Muscle layer of colon (tissue), 2 donors: Measurements from ENCODE around the gene JMJD7.

Experiments
- H3K27ac ChIP-seq: one replicate; pipeline ENCODE4 v1.7.0; 2013; ENCODE audit warnings: low read depth, mild to moderate bottlenecking, low read length, moderate library complexity
- H3K27me3 ChIP-seq, 2 donors: one replicate each; pipeline ENCODE4 v1.7.0; 2013; ENCODE audit warnings: low read length in 2 of 2, mild to moderate bottlenecking in 2 of 2; ENCODE audit not compliant: insufficient read depth in 2 of 2, control insufficient read depth in 1 of 2
- H3K36me3 ChIP-seq: one replicate; pipeline ENCODE4 v1.7.0; 2013; ENCODE audit warnings: mild to moderate bottlenecking, low read length; ENCODE audit not compliant: insufficient read depth
- H3K4me1 ChIP-seq: one replicate; pipeline ENCODE4 v1.7.0; 2013; ENCODE audit warnings: mild to moderate bottlenecking, low read length; ENCODE audit not compliant: insufficient read depth
- H3K4me3 ChIP-seq, 2 donors: one replicate each; pipeline ENCODE4 v1.7.0; 2013; ENCODE audit warnings: low read length in 2 of 2, low read depth in 1 of 2, mild to moderate bottlenecking in 1 of 2, moderate library complexity in 1 of 2
- H3K9ac ChIP-seq: one replicate; pipeline ENCODE4 v1.7.0; 2013; ENCODE audit warnings: low read length
- H3K9me3 ChIP-seq: one replicate; pipeline ENCODE4 v1.7.0; 2013; ENCODE audit warnings: mild to moderate bottlenecking, low read length
- donor health status: abdominal sarcoma.
- donor health status: Adenocarcinoma of cecum.

Gene JMJD7

DNA sequence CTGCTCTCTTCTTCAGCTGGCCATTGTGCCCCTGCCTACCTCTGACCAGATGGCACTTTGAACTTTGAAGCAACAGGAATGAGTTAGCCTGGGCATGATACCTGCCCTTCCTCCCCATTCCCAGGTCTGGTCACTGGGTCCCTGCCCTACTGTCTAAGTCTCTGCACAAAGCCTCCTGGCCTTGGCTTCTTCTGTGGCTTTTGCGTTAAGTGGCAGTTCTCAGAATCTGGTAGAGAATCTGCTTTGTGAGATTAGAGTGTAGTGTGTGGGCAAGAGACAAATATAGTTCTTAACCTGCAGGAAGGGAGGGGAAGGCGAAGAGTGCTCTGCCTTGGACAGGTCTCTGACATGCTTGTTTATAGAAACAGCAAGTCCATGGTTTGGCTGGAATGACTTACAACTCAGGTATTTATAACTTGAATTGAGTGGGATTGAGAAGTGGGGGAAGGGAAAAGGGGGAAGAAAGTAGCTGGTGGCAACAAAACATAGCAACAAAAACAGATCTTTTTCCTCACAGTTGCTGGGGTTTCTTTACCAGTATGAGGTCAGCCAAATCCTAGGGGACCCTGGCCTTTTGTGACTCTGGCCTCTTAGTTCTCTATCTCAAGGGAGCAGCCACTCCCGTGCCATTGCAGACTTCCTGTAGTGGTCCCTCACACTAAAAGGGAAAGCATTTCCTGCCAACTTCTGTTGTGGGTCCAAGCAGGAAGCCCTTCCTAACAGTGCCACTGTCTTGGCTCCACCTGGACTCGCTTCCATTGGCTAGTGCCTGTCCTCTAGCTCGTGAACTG lies 36.9 kb upstream of the JMJD7 start:
- H3K9ac ChIP-seq: no peak overlapping the region
- no peak overlapping the region for H3K4me3 ChIP-seq
- no peaks in the 10 kb centered on the region for H3K36me3 ChIP-seq
- no peak overlapping the region for H3K27ac ChIP-seq
- peaks cover 40% of the 10 kb centered on the region for H3K4me1 ChIP-seq
- H3K9me3 ChIP-seq: no peaks in the 10 kb centered on the region
- no peaks in the 10 kb centered on the region for H3K27me3 ChIP-seq

DNA sequence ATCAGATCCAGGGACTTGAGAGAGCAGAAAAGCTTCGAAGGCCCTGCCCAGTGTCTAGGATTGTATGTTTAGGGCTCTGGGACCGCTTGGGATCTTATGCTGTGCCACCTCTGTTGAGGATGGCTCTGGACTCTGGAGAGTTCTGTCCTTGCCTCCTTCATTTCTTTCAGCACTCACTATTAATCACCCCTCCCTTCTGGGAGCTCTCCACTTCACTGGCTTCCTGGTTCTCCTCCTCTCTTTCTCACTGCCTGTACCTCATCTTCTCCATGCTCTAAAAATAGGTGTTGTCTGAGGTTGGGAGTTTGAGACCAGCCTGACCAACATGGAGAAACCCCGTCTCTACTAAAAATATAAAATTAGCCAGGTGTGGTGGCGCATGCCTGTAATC lies 36.4 kb upstream of the JMJD7 start:
- H3K9ac ChIP-seq: no peak overlapping the region
- H3K4me1 ChIP-seq: peaks cover 46% of the 10 kb centered on the region
- no peaks in the 10 kb centered on the region for H3K27me3 ChIP-seq
- H3K4me3 ChIP-seq: no peak overlapping the region
- no peak overlapping the region for H3K27ac ChIP-seq
- no peaks in the 10 kb centered on the region for H3K9me3 ChIP-seq
- H3K36me3 ChIP-seq: no peaks in the 10 kb centered on the region

DNA sequence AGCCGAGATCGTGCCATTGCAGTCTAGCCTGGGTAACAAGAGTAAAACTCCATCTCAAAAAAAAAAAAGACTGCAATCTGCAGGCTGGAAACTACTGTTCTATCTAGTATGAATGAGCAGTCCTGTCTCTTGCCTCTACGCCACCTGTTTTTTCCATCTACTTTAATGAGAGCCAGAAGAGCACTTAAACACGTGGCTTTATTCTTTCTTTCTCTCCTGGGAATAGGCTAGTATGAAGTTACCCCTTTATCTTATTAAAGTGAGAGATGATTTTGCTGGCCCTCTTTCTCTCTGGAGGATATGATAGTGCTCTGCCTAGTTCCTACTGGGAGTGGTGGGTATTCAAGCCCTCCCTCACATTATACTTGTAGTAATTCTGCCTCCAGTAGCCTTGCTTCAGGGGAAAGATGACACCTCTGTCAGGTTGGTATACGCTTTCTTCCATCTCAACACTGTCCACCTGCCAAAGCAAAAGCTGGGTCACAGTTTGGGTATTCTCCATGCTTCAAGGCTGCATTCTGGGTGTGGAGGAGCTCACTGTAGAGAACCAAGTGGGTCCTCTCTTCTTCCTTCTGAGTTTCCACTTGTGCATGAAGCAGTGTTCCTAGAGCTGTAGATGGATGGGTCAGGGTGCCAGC lies 35.8 kb upstream of the JMJD7 start:
- Histone ChIP-seq H3K9ac (no peak overlapping the region), H3K4me1 (peaks cover 52% of the 10 kb centered on the region), H3K9me3 (no peaks in the 10 kb centered on the region), H3K27me3 (no peaks in the 10 kb centered on the region), H3K27ac (no peak overlapping the region), H3K4me3 (no peak overlapping the region), H3K36me3 (no peaks in the 10 kb centered on the region)

DNA sequence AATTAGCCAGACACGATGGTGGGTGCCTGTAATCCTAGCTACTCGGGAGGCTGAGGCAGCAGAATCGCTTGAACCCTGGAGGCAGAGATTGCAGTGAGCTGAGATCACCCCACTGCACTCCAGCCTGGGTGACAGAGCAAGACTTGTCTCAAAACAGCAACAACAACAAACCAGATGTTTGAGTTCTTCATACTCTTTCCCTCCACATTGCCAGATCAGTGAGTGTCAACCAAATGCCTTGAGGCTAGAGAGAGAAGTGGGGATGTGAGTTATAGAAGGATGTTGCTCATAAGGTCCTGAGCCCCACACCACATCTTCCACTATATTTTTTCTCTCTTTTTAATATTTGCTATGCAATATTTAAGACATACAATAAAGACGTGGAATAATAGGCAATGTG lies 33.8 kb upstream of the JMJD7 start:
- H3K9ac ChIP-seq: no peak overlapping the region
- H3K4me1 ChIP-seq: peaks cover 47% of the 10 kb centered on the region
- H3K4me3 ChIP-seq: no peak overlapping the region
- H3K27ac ChIP-seq: no peak overlapping the region
- H3K27me3 ChIP-seq: no peaks in the 10 kb centered on the region
- no peaks in the 10 kb centered on the region for H3K36me3 ChIP-seq
- no peaks in the 10 kb centered on the region for H3K9me3 ChIP-seq

DNA sequence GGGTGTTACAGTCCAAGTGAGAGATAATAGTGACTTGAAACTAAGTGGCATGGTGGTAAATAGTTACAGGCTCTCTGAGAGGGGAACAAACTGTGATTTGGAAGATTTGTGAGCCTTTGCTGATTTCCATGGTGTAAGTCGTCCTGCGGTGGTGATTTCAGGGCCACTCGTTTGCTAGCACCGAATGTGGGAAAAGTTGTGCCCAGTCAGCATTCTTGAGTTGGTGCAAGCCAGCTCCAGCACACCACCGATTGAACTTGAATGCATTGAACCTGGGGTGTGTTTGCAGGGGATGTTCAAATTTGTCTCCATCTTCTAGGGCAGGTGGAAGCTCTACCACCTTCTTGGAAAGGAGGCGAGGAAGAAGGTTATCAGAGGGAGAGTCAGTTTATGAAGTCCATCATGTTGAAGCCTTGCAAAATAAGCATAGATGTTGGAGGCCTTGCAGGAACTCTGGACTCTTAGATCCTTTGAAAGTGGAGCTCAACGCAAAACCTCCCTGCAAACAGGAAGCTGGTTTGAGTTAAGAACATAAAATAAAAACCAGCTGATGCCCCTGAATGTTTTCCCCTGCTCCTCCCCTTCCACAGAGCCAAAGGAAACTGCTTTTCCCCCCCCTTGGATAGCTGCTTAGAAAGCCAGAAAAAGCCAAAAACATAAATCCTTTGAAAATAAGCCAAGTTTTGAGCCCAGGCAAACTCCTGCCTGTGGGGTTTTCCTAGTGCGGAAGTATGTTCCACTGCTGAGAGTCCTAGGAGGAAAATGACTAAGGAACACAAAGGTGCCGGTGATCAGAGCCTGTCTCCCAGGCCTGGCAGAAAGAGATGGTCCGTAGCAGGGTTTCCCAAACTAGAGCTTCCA lies 31.7 kb upstream of the JMJD7 start:
- H3K36me3 ChIP-seq: no peaks in the 10 kb centered on the region
- no peaks in the 10 kb centered on the region for H3K9me3 ChIP-seq
- H3K9ac ChIP-seq: no peak overlapping the region
- H3K4me1 ChIP-seq: peaks cover 25% of the 10 kb centered on the region
- no peaks in the 10 kb centered on the region for H3K27me3 ChIP-seq
- H3K4me3 ChIP-seq: no peak overlapping the region
- no peak overlapping the region for H3K27ac ChIP-seq

DNA sequence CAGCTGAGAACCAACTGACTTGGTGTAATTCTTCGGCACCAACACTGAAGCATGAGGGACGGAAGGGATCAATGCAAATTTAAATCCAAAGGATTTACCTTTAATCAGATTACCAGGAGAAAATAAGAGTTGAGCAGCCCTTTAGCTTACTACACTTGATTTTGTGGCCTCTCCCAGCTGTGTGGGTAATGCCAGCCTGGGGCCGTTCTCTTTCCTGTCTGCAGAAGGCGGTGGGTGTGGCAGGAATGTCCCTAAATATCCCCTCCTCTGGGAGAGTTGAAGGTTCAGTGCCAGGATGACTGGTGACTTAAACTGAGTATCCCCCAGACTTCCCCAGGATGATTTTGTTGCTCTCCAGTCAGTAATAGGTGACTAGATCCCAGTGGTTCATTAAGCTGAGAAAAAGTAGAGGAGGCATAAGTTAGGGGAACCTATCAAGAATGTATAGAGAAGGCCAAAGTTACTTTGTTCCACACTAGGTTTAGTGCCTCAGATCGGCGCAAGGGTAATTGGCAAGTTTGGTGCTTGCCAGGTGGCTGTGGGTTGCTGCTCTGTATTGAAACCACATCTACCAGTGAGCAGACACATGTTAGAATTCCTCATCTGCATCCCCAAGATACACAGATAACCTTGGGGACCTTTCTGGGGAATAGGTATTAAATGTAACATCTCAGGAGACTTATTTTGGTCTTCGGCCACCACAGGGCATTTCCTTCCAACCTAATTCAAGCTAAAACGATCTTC lies 30.5 kb upstream of the JMJD7 start:
- H3K36me3 ChIP-seq: no peaks in the 10 kb centered on the region
- no peaks in the 10 kb centered on the region for H3K27me3 ChIP-seq
- peaks cover 17% of the 10 kb centered on the region for H3K4me1 ChIP-seq
- H3K9ac ChIP-seq: no peak overlapping the region
- H3K9me3 ChIP-seq: no peaks in the 10 kb centered on the region
- H3K27ac ChIP-seq: no peak overlapping the region
- no peak overlapping the region for H3K4me3 ChIP-seq

DNA sequence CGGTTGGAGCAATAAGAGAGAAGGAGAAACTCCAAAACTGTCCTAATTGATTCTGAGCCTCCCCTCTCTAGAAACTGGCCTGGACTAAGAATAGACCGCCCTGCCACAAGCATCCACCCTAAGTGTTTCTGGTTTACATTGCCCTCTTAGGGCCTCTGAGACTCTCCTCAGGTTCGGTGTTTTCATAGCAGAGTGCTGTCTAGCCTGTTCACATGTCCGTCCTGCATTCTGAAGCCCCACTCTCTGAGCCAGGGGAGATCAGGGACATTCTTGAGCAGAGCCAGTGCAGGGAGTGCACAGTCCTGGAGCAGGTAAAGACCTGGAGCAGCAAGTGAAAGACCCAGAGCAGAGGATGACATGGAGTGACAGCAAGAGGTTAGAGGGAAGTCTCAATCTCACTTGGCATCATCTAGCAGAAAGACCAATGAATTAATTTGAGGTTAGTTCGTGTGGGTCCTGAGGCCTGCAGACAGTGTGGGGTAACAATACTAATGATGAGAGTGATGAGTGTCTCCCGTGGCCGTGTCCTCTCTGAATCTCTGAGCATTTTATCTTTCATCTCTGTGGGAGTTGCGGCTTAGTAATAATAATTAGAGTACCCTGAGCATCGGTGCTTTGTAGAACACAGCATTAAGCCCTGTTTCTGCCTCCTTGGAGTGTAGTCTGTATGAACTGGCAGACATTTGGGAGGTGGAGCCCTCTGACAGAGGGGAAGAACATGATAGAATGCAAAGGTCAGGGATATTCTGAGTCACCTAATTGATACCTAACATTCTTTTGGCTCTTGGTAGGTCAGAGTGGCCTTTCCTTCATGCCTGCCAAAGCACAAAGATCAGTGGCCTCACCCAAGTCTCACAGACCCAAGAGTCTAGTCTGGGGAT lies 29.0 kb upstream of the JMJD7 start:
- H3K9ac ChIP-seq: no peak overlapping the region
- H3K27ac ChIP-seq: no peak overlapping the region
- peaks cover 17% of the 10 kb centered on the region for H3K4me1 ChIP-seq

DNA sequence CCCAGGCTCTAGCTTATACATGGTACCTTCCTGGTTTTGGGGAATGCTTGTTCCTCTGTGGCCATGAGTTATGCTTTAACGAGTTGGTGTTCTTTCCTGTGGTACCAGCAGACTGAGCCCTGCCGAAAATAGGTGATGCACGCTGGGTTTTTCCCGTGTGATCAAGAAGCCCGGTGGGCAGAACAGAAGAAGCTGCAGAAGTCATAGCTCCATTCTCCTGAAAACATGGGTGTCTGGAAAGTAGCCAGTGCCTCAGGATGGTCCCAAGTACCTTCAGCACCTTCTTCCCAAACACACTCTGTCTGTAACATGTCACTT lies 28.4 kb upstream of the JMJD7 start:
- no peak overlapping the region for H3K4me3 ChIP-seq
- H3K27me3 ChIP-seq: no peaks in the 10 kb centered on the region
- H3K36me3 ChIP-seq: no peaks in the 10 kb centered on the region
- H3K9me3 ChIP-seq: no peaks in the 10 kb centered on the region
- no peak overlapping the region for H3K9ac ChIP-seq
- H3K27ac ChIP-seq: no peak overlapping the region
- peaks cover 22% of the 10 kb centered on the region for H3K4me1 ChIP-seq

More for the DNA sequence above, 29.0 kb upstream of the JMJD7 start:
- Histone ChIP-seq H3K4me3 (no peak overlapping the region), H3K27me3 (no peaks in the 10 kb centered on the region), H3K9me3 (no peaks in the 10 kb centered on the region), H3K36me3 (no peaks in the 10 kb centered on the region)

DNA sequence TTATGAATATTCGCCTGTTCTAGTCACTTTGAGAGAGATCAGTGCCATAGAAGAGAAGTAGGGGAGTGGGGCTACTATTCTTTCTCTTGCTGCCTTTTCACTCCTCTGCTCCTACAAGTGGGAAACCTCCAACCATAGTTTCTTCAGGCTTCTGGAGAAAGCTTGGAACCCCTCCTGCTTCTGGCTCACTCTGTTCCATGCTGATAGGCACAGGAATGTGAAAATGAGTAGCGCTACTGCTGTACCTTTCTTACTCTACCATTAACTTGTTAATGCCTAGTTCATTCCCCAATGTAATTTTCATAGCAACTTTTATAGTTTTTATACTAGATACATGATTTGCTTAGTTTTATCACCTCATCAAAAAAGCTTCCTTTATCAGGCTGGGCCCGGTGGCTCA lies 26.7 kb upstream of the JMJD7 start:
- H3K4me3 ChIP-seq: no peak overlapping the region
- no peaks in the 10 kb centered on the region for H3K9me3 ChIP-seq
- no peak overlapping the region for H3K27ac ChIP-seq
- no peaks in the 10 kb centered on the region for H3K27me3 ChIP-seq
- no peak overlapping the region for H3K9ac ChIP-seq
- H3K36me3 ChIP-seq: peaks cover 9% of the 10 kb centered on the region
- H3K4me1 ChIP-seq: peaks cover 34% of the 10 kb centered on the region

DNA sequence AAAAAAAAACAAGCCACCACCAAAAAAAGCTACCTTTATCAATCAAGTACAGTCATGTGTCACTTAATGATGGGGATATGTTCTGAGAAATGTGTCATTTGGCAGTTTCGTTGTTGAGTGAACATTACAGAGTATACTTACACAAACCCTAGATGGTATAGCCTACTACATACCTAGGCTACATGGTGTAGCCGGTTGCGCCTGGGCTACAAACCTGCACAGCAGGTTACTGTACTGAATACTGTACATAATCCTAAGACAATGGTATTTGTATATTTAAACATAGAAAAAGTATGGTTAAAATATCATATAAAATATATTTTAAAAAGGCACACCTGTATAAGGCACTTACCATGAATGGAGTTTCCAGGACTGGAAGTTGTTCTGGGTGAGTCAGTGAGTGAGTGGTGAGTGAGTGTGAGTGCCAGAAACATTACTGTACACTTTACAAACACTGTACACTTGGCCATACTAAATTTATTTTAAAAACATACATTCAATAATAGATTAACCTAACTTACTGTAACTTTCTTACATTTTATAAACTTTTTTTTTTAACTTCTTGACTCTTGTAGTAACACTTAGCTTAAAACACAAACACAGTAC lies 25.9 kb upstream of the JMJD7 start:
- Histone ChIP-seq H3K9ac (no peak overlapping the region), H3K27me3 (no peaks in the 10 kb centered on the region), H3K27ac (no peak overlapping the region), H3K4me1 (peaks cover 29% of the 10 kb centered on the region), H3K9me3 (no peaks in the 10 kb centered on the region), H3K36me3 (peaks cover 9% of the 10 kb centered on the region), H3K4me3 (no peak overlapping the region)
